H1 (cell line): ENCODE measurements around the gene TMCC1. TPM values are rescaled to one million over a fixed set of nuclear protein-coding genes. Genes with fewer than 3 reads are reported as not detected.

Experiments used
- CTCF ChIA-PET: fragments of 300-600 bp; sonication (Branson Sonifier 250); formaldehyde crosslinking; loops from one replicate; lab custom pipeline; 2021; ENCODE audit not compliant: partially characterized antibody; lab: Charles Lee
- POLR2A ChIA-PET: fragments of 300-600 bp; sonication (Branson Sonifier 250); formaldehyde crosslinking; loops from one replicate; lab custom pipeline; 2021; ENCODE audit warnings: inconsistent platforms; ENCODE audit not compliant: partially characterized antibody; lab: Charles Lee
- DNase-seq, 2 experiments: peaks; one replicate each; pipeline versions ENCODE4 v3.0.0 to v3.0.0-alpha.2; 2010 to 2022; ENCODE audit warnings: low spot score in 2 of 2, low read depth in 1 of 2, mixed read lengths in 1 of 2
- FAIRE-seq: peaks from 2 replicates; lab custom pipeline; 2011; peaks lifted over from hg19 to GRCh38; lab: Jason Lieb, UNC
- H2AFZ ChIP-seq: 2 replicates; pipeline ENCODE4 v1.8.1; 2012; ENCODE audit warnings: low read length, inconsistent platforms
- H2AK5ac ChIP-seq: 2 replicates; pipeline ENCODE4 v1.6.1; 2013; ENCODE audit warnings: low read depth, low read length
- H2BK120ac ChIP-seq: replicated peaks from 2 replicates; pipeline ENCODE3; 2013; ENCODE audit warnings: low read depth, low read length, inconsistent platforms
- H2BK12ac ChIP-seq: 2 replicates; pipeline ENCODE4 v1.6.1; 2013; ENCODE audit warnings: low read depth, low read length
- H2BK15ac ChIP-seq: 2 replicates; pipeline ENCODE4 v1.6.1; 2013; ENCODE audit warnings: low read length
- H2BK20ac ChIP-seq: 2 replicates; pipeline ENCODE4 v1.6.1; 2013; ENCODE audit warnings: low read length
- H2BK5ac ChIP-seq: 2 replicates; pipeline ENCODE4 v1.6.1; 2013; ENCODE audit warnings: low read depth, low read length
- H3K14ac ChIP-seq: 2 replicates; pipeline ENCODE4 v1.6.1; 2013; ENCODE audit warnings: inconsistent platforms; ENCODE audit not compliant: insufficient read length
- H3K18ac ChIP-seq: 2 replicates; pipeline ENCODE4 v1.6.1; 2013; ENCODE audit warnings: low read length; ENCODE audit errors: extremely low read depth
- H3K23ac ChIP-seq: 2 replicates; pipeline ENCODE4 v1.6.1; 2013; ENCODE audit warnings: inconsistent platforms; ENCODE audit not compliant: insufficient read length
- H3K23me2 ChIP-seq: 2 replicates; pipeline ENCODE4 v1.6.1; 2013; ENCODE audit warnings: low read depth, low read length
- H3K27ac ChIP-seq: 2 replicates; pipeline ENCODE4 v1.6.1; 2011; ENCODE audit warnings: low read depth, low read length, inconsistent platforms
- H3K27me3 ChIP-seq, 4 experiments: replicated peaks in 1 of 4; 1 replicate in 1 of 4; 2 replicates in 3 of 4; pipeline versions ENCODE4 v1.6.1 to v1.8.1; 2011 to 2013; ENCODE audit warnings: low read length in 3 of 4, mild to moderate bottlenecking in 3 of 4, inconsistent platforms in 2 of 4, mixed read lengths in 2 of 4, moderate library complexity in 1 of 4; ENCODE audit not compliant: control insufficient read depth in 3 of 4, insufficient read depth in 3 of 4; ENCODE audit errors: extremely low read depth in 1 of 4
- H3K36me3 ChIP-seq, 4 experiments: 2 replicates each; pipeline versions ENCODE4 v1.6.1 to v1.8.1; 2011 to 2013; ENCODE audit warnings: mild to moderate bottlenecking in 4 of 4, low read length in 3 of 4, moderate library complexity in 2 of 4, control low read depth in 1 of 4, inconsistent platforms in 1 of 4; ENCODE audit not compliant: insufficient read depth in 4 of 4, control insufficient read depth in 2 of 4
- H3K4ac ChIP-seq: replicated peaks from 2 replicates; pipeline ENCODE3; 2013; ENCODE audit warnings: low read length, low read depth, mixed read lengths, inconsistent platforms; ENCODE audit not compliant: insufficient read length
- H3K4me1 ChIP-seq, 4 experiments: replicated peaks in 1 of 4; 1 replicate in 1 of 4; 2 replicates in 3 of 4; pipeline versions ENCODE4 v1.6.1 to v1.8.1; 2011 to 2013; ENCODE audit warnings: low read length in 3 of 4, inconsistent platforms in 2 of 4, mixed read lengths in 1 of 4; ENCODE audit not compliant: insufficient read depth in 4 of 4, control insufficient read depth in 3 of 4
- H3K4me2 ChIP-seq, 2 experiments: 2 replicates each; pipeline versions ENCODE4 v1.6.1 to v1.8.1; 2011 to 2013; ENCODE audit warnings: low read depth in 2 of 2, low read length in 2 of 2, control low read depth in 1 of 2, inconsistent platforms in 1 of 2, mild to moderate bottlenecking in 1 of 2; ENCODE audit not compliant: insufficient read depth in 1 of 2
- H3K4me3 ChIP-seq, 4 experiments: fragments of 200-600, 300-600 bp in 1 of 4; sonication (generic), shearing (Covaris generic), sonication (Bioruptor Twin) in 1 of 4; 2 replicates each; pipeline versions ENCODE4 v1.5.1 to v1.8.1; 2011 to 2016; ENCODE audit warnings: low read length in 4 of 4, low read depth in 3 of 4, control low read depth in 2 of 4, inconsistent platforms in 2 of 4, mild to moderate bottlenecking in 2 of 4, mixed read lengths in 1 of 4, moderate library complexity in 1 of 4; ENCODE audit not compliant: insufficient read depth in 2 of 4; ENCODE audit errors: extremely low read depth in 1 of 4
- H3K56ac ChIP-seq: replicated peaks from 2 replicates; pipeline ENCODE3; 2013; ENCODE audit warnings: low read depth, mild to moderate bottlenecking, mixed read lengths, low read length, inconsistent platforms; ENCODE audit not compliant: insufficient read length
- H3K79me1 ChIP-seq: 2 replicates; pipeline ENCODE4 v1.6.1; 2013; ENCODE audit warnings: low read depth, low read length, control low read depth
- H3K79me2 ChIP-seq, 2 experiments: 2 replicates each; pipeline versions ENCODE4 v1.6.1 to v1.8.1; 2012 to 2013; ENCODE audit warnings: low read length in 2 of 2, mild to moderate bottlenecking in 2 of 2, inconsistent platforms in 1 of 2; ENCODE audit not compliant: insufficient read depth in 2 of 2, control insufficient read depth in 1 of 2
- H3K9ac ChIP-seq, 4 experiments: replicated peaks in 1 of 4; 1 replicate in 1 of 4; 2 replicates in 3 of 4; pipeline versions ENCODE4 v1.6.1 to v1.8.1; 2011 to 2013; ENCODE audit warnings: low read depth in 3 of 4, low read length in 3 of 4, control low read depth in 2 of 4, mild to moderate bottlenecking in 2 of 4, moderate library complexity in 2 of 4, inconsistent platforms in 1 of 4; ENCODE audit errors: extremely low read depth in 1 of 4
- H3K9me3 ChIP-seq, 2 experiments: 2 replicates each; pipeline versions ENCODE4 v1.6.1 to v1.8.1; 2012 to 2013; ENCODE audit warnings: mild to moderate bottlenecking in 2 of 2, moderate library complexity in 2 of 2, control low read depth in 1 of 2, inconsistent platforms in 1 of 2, low read depth in 1 of 2, low read length in 1 of 2, mixed read lengths in 1 of 2; ENCODE audit not compliant: insufficient read depth in 2 of 2
- H4K20me1 ChIP-seq, 2 experiments: replicated peaks in 1 of 2; 2 replicates each; pipeline versions ENCODE3 to v1.8.1; 2011 to 2013; ENCODE audit warnings: inconsistent platforms in 2 of 2, low read length in 2 of 2, mild to moderate bottlenecking in 1 of 2; ENCODE audit not compliant: insufficient read depth in 2 of 2, control insufficient read depth in 1 of 2
- H4K5ac ChIP-seq: 2 replicates; pipeline ENCODE4 v1.6.1; 2013; ENCODE audit warnings: low read length, low read depth, mixed read lengths, inconsistent platforms; ENCODE audit not compliant: insufficient read length
- H4K8ac ChIP-seq: 2 replicates; pipeline ENCODE4 v1.8.0; 2013; ENCODE audit warnings: mild to moderate bottlenecking, moderate library complexity, low read length, inconsistent platforms; ENCODE audit not compliant: insufficient read depth; ENCODE audit errors: extremely low read depth
- H4K91ac ChIP-seq: replicated peaks from 2 replicates; pipeline ENCODE3; 2013; ENCODE audit warnings: low read length, mixed read lengths, inconsistent platforms; ENCODE audit not compliant: insufficient read length
- ASH2L ChIP-seq: fragments of 200-600, 300-600 bp; sonication (generic); IDR thresholded peaks from one replicate; pipeline ENCODE4 v1.7.1; 2017; ENCODE audit warnings: low read length
- CHD1 ChIP-seq: IDR thresholded peaks from 2 replicates; pipeline ENCODE4 v1.6.1; 2012; ENCODE audit warnings: low read depth, low read length, improper control_type of control experiment
- CREB1 ChIP-seq: IDR thresholded peaks from 2 replicates; pipeline ENCODE4 v1.6.1; 2012; ENCODE audit warnings: inconsistent platforms
- EZH2 ChIP-seq: fragments of 200-600 bp; sonication (generic); IDR thresholded peaks from 2 replicates; pipeline ENCODE4 v1.7.1; 2012; ENCODE audit warnings: low read depth, mild to moderate bottlenecking, moderate library complexity, low read length, inconsistent platforms; ENCODE audit not compliant: severe bottlenecking
- JUND ChIP-seq: IDR thresholded peaks from 2 replicates; pipeline ENCODE4 v1.6.1; 2011; ENCODE audit warnings: mild to moderate bottlenecking, improper control_type of control experiment, low read length
- NANOG ChIP-seq: IDR thresholded peaks from 2 replicates; pipeline ENCODE4 v1.6.1; 2011; ENCODE audit warnings: low read length, low read depth, mild to moderate bottlenecking, inconsistent platforms; ENCODE audit not compliant: insufficient read depth, poor library complexity, severe bottlenecking
- RFX5 ChIP-seq: IDR thresholded peaks from 2 replicates; pipeline ENCODE4 v1.6.1; 2011; ENCODE audit warnings: low read depth, low read length, improper control_type of control experiment, borderline replicate concordance
- RNF2 ChIP-seq: fragments of 200-900, 300-1000 bp; sonication (generic); IDR thresholded peaks from 2 replicates; pipeline ENCODE4 v1.7.1; 2016; ENCODE audit warnings: borderline replicate concordance, low read depth, mild to moderate bottlenecking, antibody characterized with exemption, low read length; ENCODE audit not compliant: poor library complexity, severe bottlenecking; ENCODE audit errors: missing control alignments
- RXRA ChIP-seq: IDR thresholded peaks from 2 replicates; pipeline ENCODE4 v1.6.1; 2011; ENCODE audit warnings: low read depth, mild to moderate bottlenecking, low read length, moderate library complexity; ENCODE audit not compliant: insufficient read depth
- SAP30 ChIP-seq: fragments of 300-600 bp; sonication (generic); IDR thresholded peaks from 2 replicates; pipeline ENCODE4 v1.7.1; 2012; ENCODE audit warnings: low read length, moderate library complexity, mild to moderate bottlenecking, inconsistent platforms; ENCODE audit not compliant: insufficient read depth, insufficient replicate concordance
- SIRT6 ChIP-seq: IDR thresholded peaks from one replicate; pipeline ENCODE4 v1.7.1; 2012; ENCODE audit warnings: low read length, inconsistent platforms
- SIX5 ChIP-seq: IDR thresholded peaks from 2 replicates; pipeline ENCODE4 v1.6.1; 2011; ENCODE audit warnings: mild to moderate bottlenecking, low read depth, low read length
- SP4 ChIP-seq: IDR thresholded peaks from 2 replicates; pipeline ENCODE4 v1.6.1; 2012; ENCODE audit warnings: low read length, inconsistent platforms
- SUZ12 ChIP-seq: fragments of 200-600 bp; sonication (generic); IDR thresholded peaks from 2 replicates; pipeline ENCODE4 v1.6.1; 2012; ENCODE audit warnings: mild to moderate bottlenecking, inconsistent platforms, low read length, moderate library complexity, mixed read lengths
- TAF7 ChIP-seq: optimal IDR thresholded peaks from 2 replicates; pipeline ENCODE3; 2011; ENCODE audit warnings: low read depth, mild to moderate bottlenecking, inconsistent platforms, low read length, moderate library complexity, borderline replicate concordance
- WGBS, 2 experiments: shearing (Covaris generic) in 1 of 2; methylation state at CpG; one replicate each; pipeline versions ENCODE4 v1.1.6 to v1.1.7; 2013 to 2015; ENCODE audit warnings: low lambda C conversion rate in 2 of 2, mixed read lengths in 2 of 2, inconsistent platforms in 1 of 2, low coverage in 1 of 2, missing lambda C conversion rate in 1 of 2; ENCODE audit not compliant: insufficient replicate concordance in 2 of 2, insufficient coverage in 1 of 2, insufficient read length in 1 of 2; ENCODE audit errors: extremely low coverage in 1 of 2, missing lambda C conversion rate in 1 of 2; 5-methylcytosine and 5-hydroxymethylcytosine counted together
- polyA plus RNA-seq, 7 experiments: library from polyadenylated mRNA; depleted of rRNA in 3 of 7; stranded (reverse) in 5 of 7; unstranded in 2 of 7; fragments of >200 nt in 5 of 7; fragments of 200-250 nt in 2 of 7; gene quantifications; 1 replicate in 5 of 7; 2 replicates in 1 of 7; 4 replicates in 1 of 7; pipeline versions ENCODE4 v1.2.1 to v1.2.3, GENCODE V29; 2011 to 2013; ENCODE audit warnings: missing spikeins in 2 of 7, mixed read lengths in 2 of 7
- total RNA-seq: library from RNA; stranded (reverse); fragmentation: NEBNext Ultra II Directional; extraction: Animal tissue kit (Norgen Biotek cat#: 25700); gene quantifications from 2 replicates; pipeline ENCODE4 v1.2.1, GENCODE V29; 2021

The TMCC1 gene
- total and polyA plus RNA-seq, 2 of the 8 experiments (the other 6 are each of a cell fraction or from before 2014, with no cell fraction given), result 10.4 to 27.1 TPM

- no peak overlapping the region for H3K27ac ChIP-seq
- no peak overlapping the region for H3K4ac ChIP-seq
- ChIA-PET POLR2A (no interaction called here), CTCF (interaction anchor here (1.1 to 2.2 kb wide), 3 partner anchors 11 to 209 kb away, joined by 3 to 13 read pairs (median 5); no protein-coding TSS in a partner anchor)
- peaks cover 0 to 14% of the 10 kb centered on the region in 2 experiments; a peak in 1 of 4 replicates for H3K79me2 ChIP-seq
- H3K23ac ChIP-seq, result no peak overlapping the region
- no peaks in the 10 kb centered on the region for H3K9me3 ChIP-seq
- no peak overlapping the region for H3K14ac ChIP-seq
- peaks cover 0 to 10% (median 6%) of the 10 kb centered on the region in 4 experiments; a peak in 4 of 7 replicates for H3K4me1 ChIP-seq
- H2AFZ ChIP-seq, result no peak overlapping the region
- no peak overlapping the region for H3K4me3 ChIP-seq
- no peaks in the 10 kb centered on the region for H4K20me1 ChIP-seq
- no peak overlapping the region for H2BK15ac ChIP-seq
- no peak overlapping the region for H3K4me2 ChIP-seq
- FAIRE-seq, result no peak
- no peak overlapping the region for H2BK120ac ChIP-seq
- H3K9ac ChIP-seq, result no peak overlapping the region
- DNase-seq, result no peak
- no peak overlapping the region for H3K18ac ChIP-seq
- H4K8ac ChIP-seq, result no peak overlapping the region
- no peak overlapping the region for H2BK20ac ChIP-seq
- no peaks in the 10 kb centered on the region for H3K36me3 ChIP-seq
- WGBS, 2 experiments, result 74% methylated on average over 2 of the region's 2 CpGs; no CpG with 5 or more reads in 1 of the 2 experiments
- H3K27me3 ChIP-seq, result no peaks in the 10 kb centered on the region
- H4K91ac ChIP-seq, result no peak overlapping the region
- H2BK5ac ChIP-seq, result no peak overlapping the region
- no peak overlapping the region for H2BK12ac ChIP-seq
- no peak overlapping the region for H2AK5ac ChIP-seq
- peaks cover 2% of the 10 kb centered on the region; the same call in 1 of the 2 replicates for H3K79me1 ChIP-seq
- H3K23me2 ChIP-seq, result no peaks in the 10 kb centered on the region
- H3K56ac ChIP-seq, result no peak overlapping the region
- no peak overlapping the region for H4K5ac ChIP-seq
- TF ChIP-seq TAF7 (no peak), RFX5 (no peak), CHD1 (no peak), EZH2 (no peak), RXRA (no peak), SP4 (no peak), RNF2 (no peak), SAP30 (no peak), NANOG (no peak), SIRT6 (no peak), CREB1 (no peak), ASH2L (no peak), SUZ12 (no peak), SIX5 (no peak), JUND (no peak)
Observed at GRCh38 chr3:129835198-129835597, 58.3 kb downstream of the TMCC1 start.
